ENCODE data around the gene CNOT6L.

Gene CNOT6L

DNA sequence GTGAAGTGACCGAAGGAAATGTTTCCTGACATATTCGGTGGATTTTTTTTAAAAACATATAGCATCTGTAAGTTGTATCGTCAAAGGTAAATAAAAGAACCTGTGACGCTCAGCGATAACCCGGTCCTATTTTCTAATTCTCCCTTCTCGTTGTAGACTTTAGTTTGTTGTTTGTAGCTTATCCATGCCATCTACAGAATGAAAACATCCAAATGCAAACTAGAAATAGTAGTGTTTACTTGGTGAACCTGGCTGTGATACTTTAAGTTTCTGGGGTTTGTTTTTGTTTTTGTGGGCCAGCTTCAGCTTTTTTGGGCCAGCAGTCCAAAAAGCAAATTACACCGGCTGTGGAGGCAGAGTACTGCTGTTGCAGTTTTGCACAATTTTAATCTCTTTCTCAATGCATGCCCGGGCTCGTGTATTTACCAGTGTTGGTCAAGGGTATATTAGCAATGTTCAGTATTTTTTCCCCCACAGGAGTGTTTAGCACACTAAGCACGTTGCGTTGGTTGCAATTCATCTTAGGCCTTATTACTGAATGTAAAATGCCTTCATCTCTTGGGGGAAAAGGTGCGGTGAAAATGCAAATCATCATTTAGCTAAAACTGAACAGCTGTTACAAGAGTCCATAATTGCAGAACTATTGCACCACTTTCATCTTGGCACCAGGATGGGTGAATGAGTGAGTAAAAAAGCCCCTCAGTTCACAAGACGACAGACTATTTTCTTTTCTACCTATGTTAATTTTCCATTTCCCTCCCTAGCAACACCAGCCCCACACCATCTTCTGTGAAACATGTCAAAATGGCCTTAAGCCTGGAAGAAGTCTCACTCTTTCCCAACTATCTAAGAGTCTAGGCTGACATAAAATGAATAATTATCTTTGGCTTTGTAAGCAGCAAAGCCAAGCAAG lies 1.7 kb upstream of the CNOT6L start:
- DNase-seq (ENCODE audit: low read depth): no peak

DNA sequence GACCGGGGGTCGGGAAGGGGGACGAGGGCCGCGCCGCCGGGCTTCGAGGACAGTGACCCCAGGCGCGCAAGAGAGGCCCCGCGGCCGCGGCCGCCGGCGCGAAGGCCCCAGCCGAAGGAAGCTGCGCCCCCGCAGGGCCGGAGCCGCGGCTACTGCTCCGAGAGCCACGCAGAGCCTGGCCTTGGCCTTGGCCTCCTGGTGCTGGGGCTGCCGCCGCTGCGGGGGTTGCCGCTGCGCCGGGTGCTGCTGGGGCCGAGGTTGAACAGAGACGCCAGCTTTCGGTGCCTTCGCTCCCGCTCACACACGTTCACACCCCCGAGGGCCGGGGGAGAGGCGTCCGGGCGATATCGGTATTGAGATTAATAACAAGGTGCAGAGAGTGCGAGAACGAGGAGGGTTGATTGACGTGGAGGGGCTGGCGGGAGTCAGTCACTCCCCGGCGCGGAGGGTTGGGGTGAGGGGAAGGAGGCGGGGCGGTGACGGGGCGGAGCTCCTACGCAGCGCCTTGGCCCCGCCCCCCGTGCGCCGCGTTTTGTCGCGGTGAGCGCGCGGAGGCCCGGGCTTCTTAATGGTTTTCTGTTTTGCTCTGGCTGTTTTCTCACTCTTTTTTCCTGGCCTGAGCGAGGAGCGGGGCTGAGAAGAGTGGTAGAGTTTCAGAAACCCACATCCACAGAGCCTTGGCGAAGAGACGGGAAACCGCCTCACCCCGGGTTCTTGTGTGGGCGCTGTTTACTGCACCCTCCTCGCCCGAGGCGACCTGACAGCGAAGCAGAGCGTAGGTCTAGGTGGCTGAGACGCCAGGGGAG lies 878 bp upstream of the CNOT6L start:
- peak; percentile 94 for DNase-seq (ENCODE audit: low read depth)

DNA sequence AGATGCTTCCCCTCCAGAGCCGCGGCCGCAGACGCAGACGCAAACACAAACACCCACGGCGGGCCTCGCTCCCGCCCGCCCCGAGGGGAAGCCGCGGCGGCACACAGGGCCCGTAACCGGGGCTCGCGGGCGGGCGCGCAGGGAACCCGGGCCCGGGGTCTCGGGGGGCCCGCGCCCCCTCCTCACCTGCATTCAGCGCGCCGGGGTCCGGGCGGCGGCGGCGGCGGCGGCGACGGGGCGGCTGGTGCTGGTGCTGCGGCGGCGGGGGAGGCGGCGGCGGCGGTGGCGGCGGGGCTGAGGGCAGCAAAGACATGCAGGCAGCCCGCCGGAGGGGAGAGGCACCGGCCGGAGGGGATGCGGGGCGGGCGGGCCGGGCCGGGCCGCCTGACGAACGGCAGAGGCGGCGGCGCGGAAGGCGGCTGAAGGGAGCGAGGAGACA lies 255 bp upstream of the CNOT6L start:
- DNase-seq (ENCODE audit: low read depth): no peak

DNA sequence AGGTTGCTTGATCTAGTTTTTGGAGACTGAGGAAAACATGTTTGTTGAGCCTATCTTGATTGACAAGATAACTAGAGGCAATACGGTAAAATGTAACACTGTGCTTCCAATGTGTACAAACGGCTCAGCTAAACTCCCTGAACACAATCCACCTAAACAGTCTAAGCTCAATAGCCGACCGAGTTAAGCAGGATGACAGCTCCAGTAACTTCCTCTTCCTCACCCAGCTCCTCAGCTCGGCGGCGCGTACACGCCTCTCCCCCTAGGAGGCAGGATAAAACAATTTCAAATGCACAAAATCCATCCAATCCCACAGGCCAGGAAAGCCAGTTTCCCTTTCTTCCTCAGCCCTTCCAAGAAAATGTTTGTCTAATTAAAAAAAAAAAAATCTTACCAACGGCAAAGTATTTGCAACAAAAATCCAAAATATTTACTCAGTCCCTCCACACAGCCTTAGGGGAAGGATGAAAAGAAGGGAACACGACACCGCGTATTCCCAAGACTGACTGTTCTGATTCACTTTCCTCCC lies 1.0 kb downstream of the CNOT6L start:
- peak; percentile 12 for DNase-seq (ENCODE audit: low read depth)

- DNase-seq (ENCODE audit: low read depth): no peak
Measured at GRCh38 chr4:77817304-77818072, 1.7 kb downstream of the CNOT6L start.

DNA sequence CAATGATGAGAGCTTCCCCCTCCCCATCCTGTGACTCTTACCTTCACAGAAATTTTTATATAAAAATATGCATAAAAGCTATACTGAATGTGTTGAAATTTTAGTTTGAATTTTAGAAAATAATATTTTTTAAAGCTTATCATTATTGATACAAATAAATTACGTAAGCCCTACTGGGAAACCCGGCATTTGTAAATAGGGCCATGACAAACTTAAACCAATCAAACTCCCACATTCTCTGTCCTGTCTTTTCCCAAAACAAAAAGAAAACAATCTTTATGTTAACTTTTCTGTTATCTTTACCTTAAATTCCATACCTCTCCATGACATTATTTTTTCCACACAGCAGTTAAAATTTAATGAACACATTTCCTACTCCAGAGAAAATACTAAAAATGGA lies 2.6 kb downstream of the CNOT6L start:
- no peak for DNase-seq (ENCODE audit: low read depth)

- no peak for DNase-seq (ENCODE audit: low read depth)
Measured at GRCh38 chr4:77815636-77816035, 3.5 kb downstream of the CNOT6L start.

DNA sequence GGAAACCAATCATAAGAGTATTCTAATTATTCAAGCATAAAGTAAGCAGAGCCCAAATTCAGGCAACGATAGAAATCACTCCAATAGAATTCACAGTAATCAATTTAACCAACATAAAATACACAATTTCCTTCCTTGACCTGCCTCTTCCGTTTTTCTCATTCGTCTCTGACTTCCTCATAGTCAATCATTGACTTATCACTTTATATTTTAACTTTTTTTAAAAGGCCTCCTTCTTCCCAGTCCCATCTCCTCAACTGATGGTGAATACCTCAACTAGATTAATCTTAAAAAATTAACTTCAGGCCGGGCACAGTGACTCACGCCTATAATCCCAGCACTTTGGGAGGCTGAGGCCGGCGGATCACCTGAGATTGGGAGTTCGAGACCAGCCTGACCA lies 13.3 kb downstream of the CNOT6L start:
- DNase-seq (ENCODE audit: low read depth): no peak

- no peak for DNase-seq (ENCODE audit: low read depth)
Measured at GRCh38 chr4:77804471-77804870, 14.7 kb downstream of the CNOT6L start.

DNA sequence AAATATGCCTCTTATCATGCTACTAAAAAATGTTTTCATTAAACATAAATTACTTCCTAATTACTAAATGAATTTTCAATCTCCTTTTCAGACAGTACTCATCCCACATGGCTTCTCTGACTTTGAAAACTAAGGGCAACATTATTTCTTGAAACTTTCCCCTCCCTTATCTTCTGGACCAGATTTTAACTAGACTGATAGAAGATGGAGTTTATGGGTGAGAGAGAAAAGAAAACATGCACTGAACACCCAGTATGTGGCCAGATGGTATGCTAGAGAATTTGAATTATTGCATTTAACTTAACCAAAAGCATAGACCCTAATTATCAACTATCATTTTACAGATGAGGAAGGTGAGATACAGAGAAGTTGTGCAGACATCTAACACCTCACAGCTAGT lies 16.8 kb downstream of the CNOT6L start:
- DNase-seq (ENCODE audit: low read depth): no peak

DNA sequence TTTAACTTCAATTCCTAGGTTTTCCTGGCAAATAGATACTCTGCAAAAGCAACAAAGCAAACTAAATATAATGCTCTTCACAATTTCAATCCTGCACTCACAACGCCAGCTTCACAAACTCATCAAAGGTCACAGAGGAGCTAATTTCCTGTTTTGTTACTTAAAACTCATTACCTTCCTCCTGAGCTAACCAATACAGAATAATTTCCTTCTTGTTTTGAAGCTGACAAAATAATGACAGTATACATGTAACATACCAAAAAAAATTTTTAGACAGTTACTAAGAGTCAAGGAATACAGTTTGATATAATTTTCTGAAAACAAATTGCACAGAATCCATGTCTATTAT lies 17.9 kb downstream of the CNOT6L start:
- DNase-seq (ENCODE audit: low read depth): no peak

GRCh38 chr4:77800483-77801259 lies 18.5 kb downstream of the CNOT6L start:
- no peak for DNase-seq (ENCODE audit: low read depth)

DNA sequence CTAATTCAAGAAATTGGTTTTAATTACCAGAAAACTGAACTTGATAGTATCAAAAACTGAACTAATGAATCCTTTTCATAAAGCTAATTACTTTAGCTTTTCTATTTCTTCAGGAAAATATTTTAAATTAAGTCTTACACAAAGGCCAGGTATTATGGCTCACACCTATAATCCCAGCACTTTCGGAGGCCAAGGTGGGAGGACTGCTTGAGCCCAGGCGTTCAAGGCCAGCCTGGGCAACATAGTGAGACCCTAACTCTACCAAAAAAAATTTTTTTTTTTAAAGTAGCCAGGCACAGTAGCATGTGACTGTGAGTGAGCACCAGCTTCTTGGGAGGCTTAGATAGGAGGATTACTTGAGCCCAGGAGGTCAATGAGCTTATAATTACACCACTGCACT lies 19.1 kb downstream of the CNOT6L start:
- DNase-seq (ENCODE audit: low read depth): no peak

DNA sequence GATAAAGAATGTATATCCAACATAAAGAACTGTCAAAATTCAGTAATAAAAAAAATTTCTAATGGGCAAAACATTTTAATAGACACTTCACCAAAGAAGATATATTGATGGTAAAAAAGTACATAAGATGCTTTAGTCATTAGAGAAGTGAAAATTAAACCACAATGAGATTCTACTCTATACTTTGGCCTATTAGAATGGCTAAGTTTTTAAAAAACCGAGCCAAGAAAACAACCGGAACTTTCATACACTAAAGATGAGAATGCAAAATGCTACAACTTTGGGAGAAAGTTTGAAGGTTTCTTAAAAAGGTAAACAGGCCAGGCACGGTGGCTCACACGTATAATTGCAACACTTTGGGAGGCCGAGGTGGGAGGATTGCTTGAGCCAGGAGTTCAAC lies 20.8 kb downstream of the CNOT6L start:
- DNase-seq (ENCODE audit: low read depth): no peak

- DNase-seq (ENCODE audit: low read depth): no peak
Measured at GRCh38 chr4:77797239-77797638, 21.9 kb downstream of the CNOT6L start.

GRCh38 chr4:77795326-77795725 lies 23.8 kb downstream of the CNOT6L start:
- no peak for DNase-seq (ENCODE audit: low read depth)

- no peak for DNase-seq (ENCODE audit: low read depth)
Measured at GRCh38 chr4:77790146-77790545, 29.0 kb downstream of the CNOT6L start.

- no peak for DNase-seq (ENCODE audit: low read depth)
Measured at GRCh38 chr4:77788990-77789389, 30.2 kb downstream of the CNOT6L start.

GRCh38 chr4:77787969-77788368 lies 31.2 kb downstream of the CNOT6L start:
- DNase-seq (ENCODE audit: low read depth): no peak

DNA sequence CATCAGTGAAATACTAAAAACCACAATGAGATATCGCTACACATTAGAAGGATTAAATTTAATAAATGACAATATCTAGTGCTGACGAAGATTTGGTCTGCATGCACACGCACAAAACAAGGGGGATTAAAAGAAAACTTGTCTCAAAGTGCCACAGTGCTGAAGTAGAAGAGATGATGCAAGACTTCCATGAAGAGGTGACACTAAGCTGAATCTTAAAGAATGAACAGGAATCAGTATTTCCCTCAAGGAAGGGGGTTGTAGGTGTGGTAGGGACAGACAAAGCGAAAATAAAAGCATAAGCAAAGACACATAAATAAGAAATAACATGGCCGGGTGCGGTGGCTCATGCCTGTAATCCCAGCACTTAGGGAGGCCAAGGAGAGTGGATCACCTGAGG lies 33.5 kb downstream of the CNOT6L start:
- no peak for DNase-seq (ENCODE audit: low read depth)

DNA sequence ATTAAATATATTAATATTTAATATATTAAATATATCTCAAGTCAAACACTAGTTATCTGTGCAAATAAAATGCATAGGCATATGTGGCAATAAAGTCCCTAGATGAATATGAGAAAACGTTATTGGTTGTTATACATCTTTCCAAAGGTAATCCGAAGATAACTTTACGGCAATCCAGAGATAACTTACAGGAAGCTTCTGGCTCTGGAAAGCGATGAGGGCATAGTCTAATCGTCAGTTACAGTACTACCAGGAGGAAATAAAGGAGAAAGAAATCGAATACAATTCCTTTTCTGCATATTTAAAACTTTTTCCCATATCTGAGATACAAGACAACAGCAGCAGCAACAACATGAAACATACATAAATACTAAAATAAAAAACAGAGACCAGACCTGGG lies 35.3 kb downstream of the CNOT6L start:
- no peak for DNase-seq (ENCODE audit: low read depth)
